ENCODE measurements around the gene DNM2. TPM values are rescaled to one million over a fixed set of nuclear protein-coding genes. Genes with fewer than 3 reads are reported as not detected.

Gene DNM2
- total RNA-seq, 1 experiment from 2014 or later, result 131 TPM

DNA sequence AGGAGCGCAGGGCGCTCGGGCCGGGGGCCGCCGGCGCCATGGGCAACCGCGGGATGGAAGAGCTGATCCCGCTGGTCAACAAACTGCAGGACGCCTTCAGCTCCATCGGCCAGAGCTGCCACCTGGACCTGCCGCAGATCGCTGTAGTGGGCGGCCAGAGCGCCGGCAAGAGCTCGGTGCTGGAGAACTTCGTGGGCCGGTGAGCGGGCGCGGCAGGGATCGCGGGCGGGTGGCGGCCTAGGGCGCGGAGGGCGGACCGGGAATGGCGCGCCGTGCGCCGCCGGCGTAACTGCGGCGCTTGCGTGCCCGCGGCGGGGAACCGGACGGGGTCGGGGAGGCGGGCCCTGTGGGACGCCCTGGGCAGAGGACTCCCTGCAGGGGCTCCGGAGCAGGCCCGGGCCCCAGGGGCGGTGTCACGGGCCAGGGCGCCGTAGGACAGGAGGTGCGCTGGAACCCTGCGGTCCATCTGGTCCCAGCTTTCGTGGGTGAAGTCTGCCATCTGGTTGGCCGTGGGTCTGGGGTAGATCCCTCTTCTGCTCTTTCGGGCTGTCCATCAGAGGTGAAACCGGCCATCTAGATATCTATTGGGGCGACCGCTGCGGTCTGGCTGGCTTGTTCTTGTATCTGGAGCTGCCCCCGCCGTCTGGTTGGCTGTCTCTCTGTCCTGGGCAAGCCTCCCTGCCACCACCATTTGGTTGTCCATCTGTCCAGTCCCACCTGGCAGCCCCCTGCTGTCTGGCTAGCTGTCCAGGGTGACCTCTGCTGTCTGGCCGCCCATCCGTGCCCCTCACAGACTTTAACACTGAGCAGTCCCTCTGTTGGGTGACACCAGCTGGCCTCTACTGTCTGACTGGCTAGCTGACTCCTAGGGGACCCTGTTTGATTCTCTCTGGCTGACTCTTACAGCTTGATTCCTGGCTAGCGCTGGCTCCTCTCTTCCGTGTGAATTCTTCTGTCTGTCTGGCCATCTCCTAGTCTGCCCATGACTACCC, 622 bp downstream of the DNM2 start:
- peak; percentile 38 for DNase-seq (ENCODE audit: low spot score)
- no peak for ATAC-seq
- Mint-ChIP-seq H3K27ac (peak overlapping the region; percentile 77), H3K9me3 (no peaks in the 10 kb centered on the region), H3K27me3 (ENCODE audit: low read depth) (no peaks in the 10 kb centered on the region), H3K4me3 (peak overlapping the region; percentile 89), H3K4me1 (peaks cover 12% of the 10 kb centered on the region), H3K36me3 (peaks cover 5% of the 10 kb centered on the region; the same call in 1 of the 2 replicates)
- ChIA-PET POLR2A (interaction anchor here (0.6 to 1.9 kb wide), 3 partner anchors 34 to 117 kb away, joined by 3 to 5 read pairs (median 3); partner anchors contain the start of gene TMED1), CTCF (interaction anchor here (0.6 to 4.6 kb wide), 53 partner anchors 9 to 447 kb away, joined by 3 to 107 read pairs (median 6); partner anchors contain the start of genes CARM1, ICAM1, KRI1 and QTRT1)
- TF ChIP-seq RORB (CRISPR knock-in tag; IDR thresholded peaks at IDR 0.05) (no peak), ETV6 (CRISPR knock-in tag; IDR thresholded peaks at IDR 0.05) (0 out of 2 replicates have a peak, but pooled peaks have one; percentile 2), TEAD4 (CRISPR knock-in tag; IDR thresholded peaks at IDR 0.05) (no peak), ATF1 (CRISPR knock-in tag; IDR thresholded peaks at IDR 0.05) (no peak), RELA (CRISPR knock-in tag; IDR thresholded peaks at IDR 0.05; ENCODE audit: borderline replicate concordance) (peak; percentile 73; the same call in 1 of the 2 replicates), ZNF423 (CRISPR knock-in tag; IDR thresholded peaks at IDR 0.05) (peak; percentile 51; the same call in 1 of the 2 replicates), FOXP4 (CRISPR knock-in tag; IDR thresholded peaks at IDR 0.05) (no peak; the same call in 1 of the 2 replicates), ZNF263 (CRISPR knock-in tag; IDR thresholded peaks at IDR 0.05; ENCODE audit: low read depth) (no peak), TEAD1 (CRISPR knock-in tag; IDR thresholded peaks at IDR 0.05) (no peak), NR3C1 (CRISPR knock-in tag; conservative IDR thresholded peaks at IDR 0.05; ENCODE audit: low read depth) (no peak), E2F4 (CRISPR knock-in tag; IDR thresholded peaks at IDR 0.05; ENCODE audit: borderline replicate concordance, low read depth) (no peak), ATF3 (CRISPR knock-in tag; conservative IDR thresholded peaks at IDR 0.05) (no peak), AFF4 (CRISPR knock-in tag; IDR thresholded peaks at IDR 0.05; ENCODE audit: borderline replicate concordance) (no peak), NFATC4 (CRISPR knock-in tag; IDR thresholded peaks at IDR 0.05) (no peak), EMX1 (CRISPR knock-in tag; IDR thresholded peaks at IDR 0.05) (no peak), ZNF512 (CRISPR knock-in tag; IDR thresholded peaks at IDR 0.05; ENCODE audit: borderline replicate concordance) (no peak)
- TF ChIP-seq, protein P1, sequence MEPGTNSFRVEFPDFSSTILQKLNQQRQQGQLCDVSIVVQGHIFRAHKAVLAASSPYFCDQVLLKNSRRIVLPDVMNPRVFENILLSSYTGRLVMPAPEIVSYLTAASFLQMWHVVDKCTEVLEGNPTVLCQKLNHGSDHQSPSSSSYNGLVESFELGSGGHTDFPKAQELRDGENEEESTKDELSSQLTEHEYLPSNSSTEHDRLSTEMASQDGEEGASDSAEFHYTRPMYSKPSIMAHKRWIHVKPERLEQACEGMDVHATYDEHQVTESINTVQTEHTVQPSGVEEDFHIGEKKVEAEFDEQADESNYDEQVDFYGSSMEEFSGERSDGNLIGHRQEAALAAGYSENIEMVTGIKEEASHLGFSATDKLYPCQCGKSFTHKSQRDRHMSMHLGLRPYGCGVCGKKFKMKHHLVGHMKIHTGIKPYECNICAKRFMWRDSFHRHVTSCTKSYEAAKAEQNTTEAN (CRISPR knock-in tag; IDR thresholded peaks at IDR 0.05), result no peak
- TF ChIP-seq, protein P2, sequence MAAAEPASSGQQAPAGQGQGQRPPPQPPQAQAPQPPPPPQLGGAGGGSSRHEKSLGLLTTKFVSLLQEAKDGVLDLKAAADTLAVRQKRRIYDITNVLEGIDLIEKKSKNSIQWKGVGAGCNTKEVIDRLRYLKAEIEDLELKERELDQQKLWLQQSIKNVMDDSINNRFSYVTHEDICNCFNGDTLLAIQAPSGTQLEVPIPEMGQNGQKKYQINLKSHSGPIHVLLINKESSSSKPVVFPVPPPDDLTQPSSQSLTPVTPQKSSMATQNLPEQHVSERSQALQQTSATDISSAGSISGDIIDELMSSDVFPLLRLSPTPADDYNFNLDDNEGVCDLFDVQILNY (CRISPR knock-in tag; IDR thresholded peaks at IDR 0.05), result 0 out of 2 replicates have a peak, but pooled peaks have one; percentile 46
- TF ChIP-seq, protein P3, sequence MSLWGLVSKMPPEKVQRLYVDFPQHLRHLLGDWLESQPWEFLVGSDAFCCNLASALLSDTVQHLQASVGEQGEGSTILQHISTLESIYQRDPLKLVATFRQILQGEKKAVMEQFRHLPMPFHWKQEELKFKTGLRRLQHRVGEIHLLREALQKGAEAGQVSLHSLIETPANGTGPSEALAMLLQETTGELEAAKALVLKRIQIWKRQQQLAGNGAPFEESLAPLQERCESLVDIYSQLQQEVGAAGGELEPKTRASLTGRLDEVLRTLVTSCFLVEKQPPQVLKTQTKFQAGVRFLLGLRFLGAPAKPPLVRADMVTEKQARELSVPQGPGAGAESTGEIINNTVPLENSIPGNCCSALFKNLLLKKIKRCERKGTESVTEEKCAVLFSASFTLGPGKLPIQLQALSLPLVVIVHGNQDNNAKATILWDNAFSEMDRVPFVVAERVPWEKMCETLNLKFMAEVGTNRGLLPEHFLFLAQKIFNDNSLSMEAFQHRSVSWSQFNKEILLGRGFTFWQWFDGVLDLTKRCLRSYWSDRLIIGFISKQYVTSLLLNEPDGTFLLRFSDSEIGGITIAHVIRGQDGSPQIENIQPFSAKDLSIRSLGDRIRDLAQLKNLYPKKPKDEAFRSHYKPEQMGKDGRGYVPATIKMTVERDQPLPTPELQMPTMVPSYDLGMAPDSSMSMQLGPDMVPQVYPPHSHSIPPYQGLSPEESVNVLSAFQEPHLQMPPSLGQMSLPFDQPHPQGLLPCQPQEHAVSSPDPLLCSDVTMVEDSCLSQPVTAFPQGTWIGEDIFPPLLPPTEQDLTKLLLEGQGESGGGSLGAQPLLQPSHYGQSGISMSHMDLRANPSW (CRISPR knock-in tag; conservative IDR thresholded peaks at IDR 0.05; ENCODE audit: low read depth), result no peak

All from WTC11 (cell line).